Measurements from ENCODE around the gene GUCA2B.

- TF ChIP-seq EP300 (IDR thresholded peaks at IDR 0.05; ENCODE audit: low read depth), result no peak
- no peak for TF ChIP-seq CTCF (IDR thresholded peaks at IDR 0.05)
- no peak for TF ChIP-seq POLR2AphosphoS5 (IDR thresholded peaks at IDR 0.05)
- no peak for TF ChIP-seq POLR2A (IDR thresholded peaks at IDR 0.05)
Observed at GRCh38 chr1:42183210-42183956, 30.2 kb downstream of the GUCA2B start.

Measured in transverse colon (tissue), 4 donors.